ENCODE measurements around the gene KLF6.

The KLF6 gene

DNA sequence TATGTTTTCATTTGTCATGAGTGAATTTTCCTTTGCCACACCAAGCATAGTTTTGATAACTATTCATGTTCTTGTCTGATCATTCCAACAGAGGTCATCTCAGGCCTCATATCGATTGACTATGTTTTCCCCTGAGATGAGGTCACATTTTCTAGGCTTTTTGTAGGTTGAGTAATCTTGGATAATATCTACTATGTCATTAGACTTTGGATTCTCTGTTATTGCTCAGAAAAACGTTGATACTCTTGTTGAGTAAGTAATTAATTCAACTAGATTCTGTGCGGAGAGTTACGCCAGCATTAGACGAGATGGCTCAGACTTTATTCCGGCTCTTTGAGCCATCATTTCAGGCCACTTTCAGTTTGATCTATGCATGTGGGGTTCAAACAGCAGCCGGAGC is 57.7 kb downstream of the KLF6 start:
- no peaks in the 10 kb centered on the region for H3K4me1 ChIP-seq (ENCODE audit: control insufficient read depth, insufficient read depth, low read length, unreplicated experiment)

More for the DNA sequence above, 57.7 kb downstream of the KLF6 start:
- H3K4me3 ChIP-seq (ENCODE audit: low read depth, low read length), result no peak overlapping the region
- no peak overlapping the region for H3K27ac ChIP-seq (ENCODE audit: low read depth, low read length)
- H3K36me3 ChIP-seq (ENCODE audit: insufficient read depth, low read length), result no peaks in the 10 kb centered on the region; the same call in 1 of the 2 replicates
- no peak overlapping the region for H2AFZ ChIP-seq (ENCODE audit: low read length, unreplicated experiment)
- H3K27me3 ChIP-seq (ENCODE audit: insufficient read depth, low read length), result no peaks in the 10 kb centered on the region
- H3K79me2 ChIP-seq (ENCODE audit: control insufficient read depth, insufficient read depth, low read length, unreplicated experiment), result no peaks in the 10 kb centered on the region

All from ACC112 (cell line).